A549 (cell line): Measurements from ENCODE around the gene GSTCD. TPM values are rescaled to one million over a fixed set of nuclear protein-coding genes. Genes with fewer than 3 reads are reported as not detected.

Experiments used
- ATAC-seq, 2 experiments: fragments of 200-7000 bp in 1 of 2; fragments of >200 bp in 1 of 2; cut with Nextera tagmentation in 1 of 2; cut with Tn5 transposase in 1 of 2; 3 replicates each; pipeline versions ENCODE4 v1.8.0 to v1.9.1; 2018 to 2020; ENCODE audit warnings: mild to moderate bottlenecking in 1 of 2, moderate library complexity in 1 of 2
- CTCF ChIA-PET: fragments of 300-600 bp; sonication (Branson Sonifier 250); formaldehyde crosslinking; extraction: SDS; loops from one replicate; lab custom pipeline; 2021; ENCODE audit warnings: antibody characterized with exemption, inconsistent platforms; lab: Yijun Ruan, JAX
- POLR2A ChIA-PET: fragments of 350-600 bp; formaldehyde crosslinking; extraction: SDS; loops from one replicate; lab custom pipeline; 2021; ENCODE audit warnings: antibody characterized with exemption, inconsistent platforms; lab: Yijun Ruan, JAX
- DNase-seq, 2 experiments: peaks; one replicate each; pipeline versions ENCODE4 v3.0.0 to v3.0.0-alpha.2; 2011 to 2016; ENCODE audit warnings: low read depth in 1 of 2, low spot score in 1 of 2
- FAIRE-seq: peaks from 2 replicates; lab custom pipeline; 2011; peaks lifted over from hg19 to GRCh38; lab: Jason Lieb, UNC
- H3K27ac ChIP-seq, 2 experiments: fragments of >200 bp; sonication (Bioruptor Twin); formaldehyde crosslinking; 3 replicates each; pipeline ENCODE4 v1.5.1; 2016 to 2017
- H3K4me1 ChIP-seq: fragments of >200 bp; sonication (Bioruptor Twin); formaldehyde crosslinking; 3 replicates; pipeline ENCODE4 v1.6.1; 2016
- H3K4me2 ChIP-seq: fragments of >200 bp; sonication (Bioruptor Twin); formaldehyde crosslinking; 3 replicates; pipeline ENCODE4 v1.6.1; 2016
- H3K4me3 ChIP-seq: fragments of >200 bp; sonication (Bioruptor Twin); formaldehyde crosslinking; 3 replicates; pipeline ENCODE4 v1.5.1; 2016
- H3K9me3 ChIP-seq: fragments of >200 bp; sonication (Bioruptor Twin); formaldehyde crosslinking; 3 replicates; pipeline ENCODE4 v1.6.1; 2016
- ATOH8 ChIP-seq: fragments of 250-450 bp; sonication (Bioruptor Pico); IDR thresholded peaks from 2 replicates; pipeline ENCODE4 v1.5.0; 2020; ENCODE audit warnings: low read depth, mild to moderate bottlenecking, moderate library complexity
- CBX2 ChIP-seq: fragments of 200-600 bp; sonication (generic); IDR thresholded peaks from 2 replicates; pipeline ENCODE4 v1.6.1; 2016; ENCODE audit warnings: low read depth, mild to moderate bottlenecking, borderline replicate concordance
- CBX8 ChIP-seq: fragments of 200-600 bp; sonication (generic); IDR thresholded peaks from 2 replicates; pipeline ENCODE4 v1.6.1; 2016
- CHD4 ChIP-seq: fragments of 200-600 bp; sonication (generic); IDR thresholded peaks from 2 replicates; pipeline ENCODE4 v1.6.1; 2016; ENCODE audit warnings: antibody characterized with exemption, mild to moderate bottlenecking, borderline replicate concordance
- EHF ChIP-seq: fragments of 250-450 bp; sonication (Bioruptor Pico); IDR thresholded peaks from 2 replicates; pipeline ENCODE4 v1.5.0; 2020; ENCODE audit warnings: mild to moderate bottlenecking
- EHMT2 ChIP-seq: fragments of 200-600 bp; sonication (generic); IDR thresholded peaks from 2 replicates; pipeline ENCODE4 v1.6.1; 2016; ENCODE audit warnings: antibody characterized with exemption, low read depth, mild to moderate bottlenecking, moderate library complexity
- EP300 ChIP-seq, 2 experiments: fragments of >200 bp; sonication (Bioruptor Twin); formaldehyde crosslinking; IDR thresholded peaks; 2 replicates in 1 of 2; 3 replicates in 1 of 2; pipeline ENCODE4 v1.6.1; 2016 to 2017
- FOSB ChIP-seq: fragments of 250-450 bp; sonication (Bioruptor Pico); IDR thresholded peaks from 2 replicates; pipeline ENCODE4 v1.5.0; 2020; ENCODE audit warnings: mild to moderate bottlenecking, moderate library complexity
- FOSL2 ChIP-seq, 2 experiments: fragments of 450-650 bp in 1 of 2; fragments of >200 bp in 1 of 2; sonication (Bioruptor Twin) in 1 of 2; formaldehyde crosslinking; IDR thresholded peaks; 2 replicates each; pipeline versions ENCODE4 v1.5.0 to v1.6.1; 2016 to 2020; ENCODE audit warnings: mild to moderate bottlenecking in 1 of 2, moderate library complexity in 1 of 2
- GATA3 ChIP-seq: IDR thresholded peaks from 2 replicates; pipeline ENCODE4 v1.6.1; 2012; ENCODE audit warnings: borderline replicate concordance
- HDAC2 ChIP-seq: fragments of 200-600 bp; sonication (generic); IDR thresholded peaks from 2 replicates; pipeline ENCODE4 v1.6.1; 2016
- HEYL ChIP-seq: fragments of 250-450 bp; sonication (Bioruptor Pico); IDR thresholded peaks from 2 replicates; pipeline ENCODE4 v1.8.0; 2021; ENCODE audit warnings: mild to moderate bottlenecking, moderate library complexity
- HOXA7 ChIP-seq: fragments of 250-450 bp; sonication (Bioruptor Pico); IDR thresholded peaks from 2 replicates; pipeline ENCODE4 v1.5.0; 2020; ENCODE audit warnings: mild to moderate bottlenecking, moderate library complexity
- HOXB5 ChIP-seq: fragments of 250-450 bp; sonication (Bioruptor Pico); IDR thresholded peaks from 2 replicates; pipeline ENCODE4 v1.5.0; 2020; ENCODE audit warnings: mild to moderate bottlenecking, moderate library complexity
- JUN ChIP-seq, 2 experiments: fragments of >200 bp; sonication (Bioruptor Twin); formaldehyde crosslinking; IDR thresholded peaks; 2 replicates in 1 of 2; 3 replicates in 1 of 2; pipeline ENCODE4 v1.6.1; 2016 to 2017
- KDM5A ChIP-seq: fragments of 200-600 bp; sonication (generic); IDR thresholded peaks from 2 replicates; pipeline ENCODE4 v1.6.1; 2016; ENCODE audit warnings: antibody characterized with exemption, mild to moderate bottlenecking
- MAZ ChIP-seq: fragments of 150-350 bp; IDR thresholded peaks from 2 replicates; pipeline ENCODE4 v1.6.1; 2014; ENCODE audit warnings: antibody characterized with exemption, low read depth, low read length, borderline replicate concordance
- RAD21 ChIP-seq, 2 experiments: fragments of >200 bp in 1 of 2; sonication (Bioruptor Twin) in 1 of 2; formaldehyde crosslinking in 1 of 2; IDR thresholded peaks in 1 of 2; conservative IDR thresholded peaks in 1 of 2; 2 replicates in 1 of 2; 3 replicates in 1 of 2; pipeline ENCODE4 v1.6.1; 2012 to 2018; ENCODE audit warnings: inconsistent platforms in 1 of 2
- RARB ChIP-seq: fragments of 250-450 bp; sonication (Bioruptor Pico); IDR thresholded peaks from 2 replicates; pipeline ENCODE4 v1.8.0; 2021; ENCODE audit warnings: mild to moderate bottlenecking, moderate library complexity
- RCOR1 ChIP-seq: fragments of 150-350 bp; IDR thresholded peaks from 2 replicates; pipeline ENCODE4 v1.6.1; 2014; ENCODE audit warnings: antibody characterized with exemption, low read length, low read depth
- REST ChIP-seq: fragments of 200-600 bp; sonication (generic); IDR thresholded peaks from 2 replicates; pipeline ENCODE4 v1.6.1; 2016; ENCODE audit warnings: antibody characterized with exemption, mild to moderate bottlenecking, moderate library complexity
- RFX5 ChIP-seq: fragments of 450-650 bp; IDR thresholded peaks from 2 replicates; pipeline ENCODE4 v1.7.1; 2014; ENCODE audit warnings: antibody characterized with exemption, mild to moderate bottlenecking, moderate library complexity
- SREBF2 ChIP-seq: fragments of 450-650 bp; IDR thresholded peaks from 2 replicates; pipeline ENCODE4 v1.6.1; 2014; ENCODE audit warnings: mild to moderate bottlenecking, moderate library complexity
- TFCP2L1 ChIP-seq: fragments of 250-450 bp; sonication (Bioruptor Pico); IDR thresholded peaks from 2 replicates; pipeline ENCODE4 v1.5.0; 2021; ENCODE audit warnings: mild to moderate bottlenecking
- USF2 ChIP-seq: fragments of 450-650 bp; IDR thresholded peaks from 2 replicates; pipeline ENCODE4 v1.6.1; 2014; ENCODE audit warnings: antibody characterized with exemption
- WGBS: methylation state at CpG from one replicate; pipeline ENCODE4 v1.1.6; 2017; ENCODE audit errors: missing lambda C conversion rate; 5-methylcytosine and 5-hydroxymethylcytosine counted together
- polyA plus RNA-seq, 4 experiments: library from polyadenylated mRNA; depleted of rRNA in 3 of 4; stranded (reverse); fragments of >200 nt; fragmentation: RNase III in 1 of 4; extraction: RNeasy Plus Mini Kit Qiagen cat#74134 plus additional on column Dnase treatment in 1 of 4; gene quantifications; 2 replicates in 3 of 4; 3 replicates in 1 of 4; pipeline ENCODE4 v1.2.3, GENCODE V29; 2011 to 2017

GSTCD gene
- polyA plus RNA-seq, 2 of the 4 experiments (the other 2 are of a cell fraction) = 10.0 to 28.7 TPM

GRCh38 chr4:105710678-105711077, 2.1 kb downstream of the GSTCD start (continued):
- TF ChIP-seq REST = no peak
- TF ChIP-seq EP300 (IDR thresholded peaks at IDR 0.05) = no peak
- no peak for TF ChIP-seq ATOH8 (CRISPR knock-in tag)
- TF ChIP-seq SREBF2 = no peak
- no peak for TF ChIP-seq HDAC2
- no peak for TF ChIP-seq RCOR1
- TF ChIP-seq HOXB5 (CRISPR knock-in tag) = no peak
- TF ChIP-seq RFX5 = no peak
- TF ChIP-seq FOSB (CRISPR knock-in tag) = no peak
- TF ChIP-seq USF2 = no peak
- TF ChIP-seq, all 56 proteins: peak for 0

GRCh38 chr4:105712766-105713165, 4.2 kb downstream of the GSTCD start:
- CTCF ChIA-PET = no interaction called here
- POLR2A ChIA-PET = no interaction called here
- FAIRE-seq = no peak
- no peak for TF ChIP-seq EHMT2
- TF ChIP-seq KDM5A = no peak
- TF ChIP-seq FOSL2 (IDR thresholded peaks at IDR 0.05) = no peak
- no peak for TF ChIP-seq FOSL2 (CRISPR knock-in tag; IDR thresholded peaks at IDR 0.05)
- no peak for TF ChIP-seq HOXA7 (CRISPR knock-in tag)
- TF ChIP-seq GATA3 = no peak
- no peak for TF ChIP-seq MAZ
- no peak for TF ChIP-seq HEYL (CRISPR knock-in tag)
- TF ChIP-seq RARB (CRISPR knock-in tag) = no peak
- no peak for TF ChIP-seq TFCP2L1
- TF ChIP-seq RAD21 (conservative IDR thresholded peaks at IDR 0.05 in 1 of 2, IDR thresholded peaks at IDR 0.05 in 1 of 2) = no peak
- TF ChIP-seq CBX2 = no peak
- no peak for DNase-seq
- no peak overlapping the region for H3K27ac ChIP-seq
- peaks cover 17% of the 10 kb centered on the region for H3K4me1 ChIP-seq
- H3K9me3 ChIP-seq = no peaks in the 10 kb centered on the region
- H3K4me2 ChIP-seq = no peak overlapping the region
- ATAC-seq = no peak
- no peak overlapping the region for H3K4me3 ChIP-seq
- WGBS = 85% methylated on average over 2 of the region's 2 CpGs

- FAIRE-seq (no peak), DNase-seq (no peak), ATAC-seq (no peak)
- ChIA-PET POLR2A (no interaction called here), CTCF (interaction anchor here (1.7 kb wide), 1 partner anchor 193 kb away, joined by 9 read pairs; no protein-coding TSS in a partner anchor)
- Histone ChIP-seq H3K9me3 (no peaks in the 10 kb centered on the region), H3K4me3 (no peak overlapping the region), H3K4me1 (peaks cover 17% of the 10 kb centered on the region), H3K4me2 (no peak overlapping the region), H3K27ac (no peak overlapping the region)
- TF ChIP-seq JUN (IDR thresholded peaks at IDR 0.05) (no peak), RCOR1 (no peak), CHD4 (no peak), EHF (no peak), CBX8 (no peak), USF2 (no peak)
- 80% methylated on average over 5 of the region's 5 CpGs for WGBS
Measured at GRCh38 chr4:105714071-105714521, 5.5 kb downstream of the GSTCD start.
